ENCODE results near the gene UBE2F. TPM values are rescaled to one million over a fixed set of nuclear protein-coding genes. Genes with fewer than 3 reads are reported as not detected.

The UBE2F gene
- total RNA-seq, 1 experiment from 2014 or later, result 51.2 TPM

- no peaks in the 10 kb centered on the region for H3K4me1 ChIP-seq (ENCODE audit: insufficient read depth, low read length, poor library complexity, severe bottlenecking)
- H3K27me3 ChIP-seq (replicated peaks; ENCODE audit: insufficient read depth, low read depth, low read length, poor library complexity), result no peaks in the 10 kb centered on the region
- H3K36me3 ChIP-seq (ENCODE audit: insufficient read depth, low read length, poor library complexity, severe bottlenecking), result no peaks in the 10 kb centered on the region
- H3K9me3 ChIP-seq (ENCODE audit: low read depth, low read length, poor library complexity, severe bottlenecking), result no peaks in the 10 kb centered on the region
- CTCF ChIA-PET, result no interaction called here
- no peak overlapping the region for H3K4me3 ChIP-seq (ENCODE audit: low read depth, low read length, poor library complexity, severe bottlenecking)
- no peak for TF ChIP-seq CTCF (conservative IDR thresholded peaks at IDR 0.05; ENCODE audit: low read depth, low read length)
- TF ChIP-seq EZH2 (IDR thresholded peaks at IDR 0.05; ENCODE audit: borderline replicate concordance, low read depth, low read length, poor library complexity, severe bottlenecking), result no peak
- no TSS peak for BruUV-seq (replicated peaks)
- H3K27ac ChIP-seq (ENCODE audit: low read depth, low read length, poor library complexity, severe bottlenecking), result no peak overlapping the region
- intact Hi-C loops (cut with micrococcal nuclease; ENCODE audit: unreplicated experiment), result no loop called here
- POLR2A ChIA-PET (ENCODE audit: low non-redundant PET), result no interaction called here
- no peak for DNase-seq (ENCODE audit: low spot score)
Observed at GRCh38 chr2:237920673-237921072, 46.1 kb upstream of the UBE2F start.

DNA sequence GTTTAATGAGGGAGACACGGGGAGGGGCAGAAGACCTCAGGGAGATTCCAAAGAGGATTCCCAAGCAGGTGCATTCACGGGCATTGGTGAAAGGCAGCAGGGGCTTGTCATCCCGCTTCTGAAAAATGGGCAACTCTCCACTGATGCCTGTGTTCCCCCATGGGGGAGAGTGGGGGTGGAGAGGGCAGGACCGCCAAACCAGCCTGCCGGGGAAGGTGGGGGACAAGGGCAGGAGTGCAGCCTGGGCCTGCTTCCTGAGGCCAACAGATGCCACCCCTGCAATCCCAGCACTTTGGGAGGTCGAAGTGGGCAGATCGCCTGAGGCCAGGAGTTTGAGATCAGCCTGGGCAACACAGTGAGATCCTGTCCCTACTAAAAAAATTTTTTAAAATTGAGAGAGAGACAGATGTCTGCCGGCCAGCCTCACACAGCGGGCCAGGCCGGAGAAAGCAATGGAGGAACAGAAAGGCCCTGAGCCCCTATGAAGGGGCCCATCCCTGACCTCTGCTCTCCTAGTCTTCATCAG lies 44.8 kb upstream of the UBE2F start:
- Histone ChIP-seq H3K27ac (ENCODE audit: low read depth, low read length, poor library complexity, severe bottlenecking) (no peak overlapping the region), H3K4me3 (ENCODE audit: low read depth, low read length, poor library complexity, severe bottlenecking) (no peak overlapping the region), H3K36me3 (ENCODE audit: insufficient read depth, low read length, poor library complexity, severe bottlenecking) (no peaks in the 10 kb centered on the region), H3K4me1 (ENCODE audit: insufficient read depth, low read length, poor library complexity, severe bottlenecking) (no peaks in the 10 kb centered on the region), H3K9me3 (ENCODE audit: low read depth, low read length, poor library complexity, severe bottlenecking) (no peaks in the 10 kb centered on the region), H3K27me3 (replicated peaks; ENCODE audit: insufficient read depth, low read depth, low read length, poor library complexity) (no peaks in the 10 kb centered on the region)
- TF ChIP-seq CTCF (conservative IDR thresholded peaks at IDR 0.05; ENCODE audit: low read depth, low read length) (no peak), EZH2 (IDR thresholded peaks at IDR 0.05; ENCODE audit: borderline replicate concordance, low read depth, low read length, poor library complexity, severe bottlenecking) (no peak)
- intact Hi-C loops (cut with micrococcal nuclease; ENCODE audit: unreplicated experiment), result no loop called here
- ChIA-PET POLR2A (ENCODE audit: low non-redundant PET) (no interaction called here), CTCF (interaction anchor here (0.6 kb wide), 1 partner anchor 21 kb away, joined by 4 read pairs; no protein-coding TSS in a partner anchor)
- BruUV-seq (replicated peaks), result no TSS peak
- DNase-seq (ENCODE audit: low spot score), result no peak

- H3K36me3 ChIP-seq (ENCODE audit: insufficient read depth, low read length, poor library complexity, severe bottlenecking), result no peaks in the 10 kb centered on the region
- intact Hi-C loops (cut with micrococcal nuclease; ENCODE audit: unreplicated experiment), result no loop called here
- POLR2A ChIA-PET (ENCODE audit: low non-redundant PET), result no interaction called here
- H3K27ac ChIP-seq (ENCODE audit: low read depth, low read length, poor library complexity, severe bottlenecking), result no peak overlapping the region
- H3K9me3 ChIP-seq (ENCODE audit: low read depth, low read length, poor library complexity, severe bottlenecking), result no peaks in the 10 kb centered on the region
- no peak for TF ChIP-seq EZH2 (IDR thresholded peaks at IDR 0.05; ENCODE audit: borderline replicate concordance, low read depth, low read length, poor library complexity, severe bottlenecking)
- no peak for TF ChIP-seq CTCF (conservative IDR thresholded peaks at IDR 0.05; ENCODE audit: low read depth, low read length)
- peak overlapping the region; percentile 27 for H3K4me3 ChIP-seq (ENCODE audit: low read depth, low read length, poor library complexity, severe bottlenecking)
- CTCF ChIA-PET, result interaction anchor here (0.6 kb wide), 1 partner anchor 20 kb away, joined by 4 read pairs; no protein-coding TSS in a partner anchor
- H3K27me3 ChIP-seq (replicated peaks; ENCODE audit: insufficient read depth, low read depth, low read length, poor library complexity), result no peaks in the 10 kb centered on the region
- no peaks in the 10 kb centered on the region for H3K4me1 ChIP-seq (ENCODE audit: insufficient read depth, low read length, poor library complexity, severe bottlenecking)
- BruUV-seq (replicated peaks), result no TSS peak
- no peak for DNase-seq (ENCODE audit: low spot score)
Observed at GRCh38 chr2:237922641-237923361, 44.0 kb upstream of the UBE2F start.

Measured in A673 (cell line).